Measurements from ENCODE around the gene TP53BP2. TPM values are rescaled to one million over a fixed set of nuclear protein-coding genes. Genes with fewer than 3 reads are reported as not detected.
"Not testable (repeated sequence)": the region's sequence is repeated elsewhere in the genome, so short reads cannot be mapped to it uniquely, and the experiment has no call there.

Gene TP53BP2, protein sequence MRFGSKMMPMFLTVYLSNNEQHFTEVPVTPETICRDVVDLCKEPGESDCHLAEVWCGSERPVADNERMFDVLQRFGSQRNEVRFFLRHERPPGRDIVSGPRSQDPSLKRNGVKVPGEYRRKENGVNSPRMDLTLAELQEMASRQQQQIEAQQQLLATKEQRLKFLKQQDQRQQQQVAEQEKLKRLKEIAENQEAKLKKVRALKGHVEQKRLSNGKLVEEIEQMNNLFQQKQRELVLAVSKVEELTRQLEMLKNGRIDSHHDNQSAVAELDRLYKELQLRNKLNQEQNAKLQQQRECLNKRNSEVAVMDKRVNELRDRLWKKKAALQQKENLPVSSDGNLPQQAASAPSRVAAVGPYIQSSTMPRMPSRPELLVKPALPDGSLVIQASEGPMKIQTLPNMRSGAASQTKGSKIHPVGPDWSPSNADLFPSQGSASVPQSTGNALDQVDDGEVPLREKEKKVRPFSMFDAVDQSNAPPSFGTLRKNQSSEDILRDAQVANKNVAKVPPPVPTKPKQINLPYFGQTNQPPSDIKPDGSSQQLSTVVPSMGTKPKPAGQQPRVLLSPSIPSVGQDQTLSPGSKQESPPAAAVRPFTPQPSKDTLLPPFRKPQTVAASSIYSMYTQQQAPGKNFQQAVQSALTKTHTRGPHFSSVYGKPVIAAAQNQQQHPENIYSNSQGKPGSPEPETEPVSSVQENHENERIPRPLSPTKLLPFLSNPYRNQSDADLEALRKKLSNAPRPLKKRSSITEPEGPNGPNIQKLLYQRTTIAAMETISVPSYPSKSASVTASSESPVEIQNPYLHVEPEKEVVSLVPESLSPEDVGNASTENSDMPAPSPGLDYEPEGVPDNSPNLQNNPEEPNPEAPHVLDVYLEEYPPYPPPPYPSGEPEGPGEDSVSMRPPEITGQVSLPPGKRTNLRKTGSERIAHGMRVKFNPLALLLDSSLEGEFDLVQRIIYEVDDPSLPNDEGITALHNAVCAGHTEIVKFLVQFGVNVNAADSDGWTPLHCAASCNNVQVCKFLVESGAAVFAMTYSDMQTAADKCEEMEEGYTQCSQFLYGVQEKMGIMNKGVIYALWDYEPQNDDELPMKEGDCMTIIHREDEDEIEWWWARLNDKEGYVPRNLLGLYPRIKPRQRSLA
- 10 to 100 TPM; 25.9 to 29.7 (median 29.6) TPM for total RNA-seq
- polyA plus RNA-seq, result 9.8 TPM
- long read RNA-seq, donor 1, full-length matches to known transcripts, result 18 of 31 reads
- long read RNA-seq, donor 1, partial matches to known transcripts, result 11 of 31 reads
- long read RNA-seq, donor 1, other reads (novel, unspliced or antisense), result 2 of 31 reads
- long read RNA-seq, donor 2, full-length matches to known transcripts, result 14 of 22 reads
- long read RNA-seq, donor 2, partial matches to known transcripts, result 5 of 22 reads
- long read RNA-seq, donor 2, other reads (novel, unspliced or antisense), result 3 of 22 reads
- long read RNA-seq, donor 3, full-length matches to known transcripts, result 27 of 46 reads
- long read RNA-seq, donor 3, partial matches to known transcripts, result 16 of 46 reads
- long read RNA-seq, donor 3, other reads (novel, unspliced or antisense), result 3 of 46 reads
- long read RNA-seq, donor 4, full-length matches to known transcripts, result 15 of 26 reads
- long read RNA-seq, donor 4, partial matches to known transcripts, result 5 of 26 reads
- long read RNA-seq, donor 4, other reads (novel, unspliced or antisense), result 6 of 26 reads

DNA sequence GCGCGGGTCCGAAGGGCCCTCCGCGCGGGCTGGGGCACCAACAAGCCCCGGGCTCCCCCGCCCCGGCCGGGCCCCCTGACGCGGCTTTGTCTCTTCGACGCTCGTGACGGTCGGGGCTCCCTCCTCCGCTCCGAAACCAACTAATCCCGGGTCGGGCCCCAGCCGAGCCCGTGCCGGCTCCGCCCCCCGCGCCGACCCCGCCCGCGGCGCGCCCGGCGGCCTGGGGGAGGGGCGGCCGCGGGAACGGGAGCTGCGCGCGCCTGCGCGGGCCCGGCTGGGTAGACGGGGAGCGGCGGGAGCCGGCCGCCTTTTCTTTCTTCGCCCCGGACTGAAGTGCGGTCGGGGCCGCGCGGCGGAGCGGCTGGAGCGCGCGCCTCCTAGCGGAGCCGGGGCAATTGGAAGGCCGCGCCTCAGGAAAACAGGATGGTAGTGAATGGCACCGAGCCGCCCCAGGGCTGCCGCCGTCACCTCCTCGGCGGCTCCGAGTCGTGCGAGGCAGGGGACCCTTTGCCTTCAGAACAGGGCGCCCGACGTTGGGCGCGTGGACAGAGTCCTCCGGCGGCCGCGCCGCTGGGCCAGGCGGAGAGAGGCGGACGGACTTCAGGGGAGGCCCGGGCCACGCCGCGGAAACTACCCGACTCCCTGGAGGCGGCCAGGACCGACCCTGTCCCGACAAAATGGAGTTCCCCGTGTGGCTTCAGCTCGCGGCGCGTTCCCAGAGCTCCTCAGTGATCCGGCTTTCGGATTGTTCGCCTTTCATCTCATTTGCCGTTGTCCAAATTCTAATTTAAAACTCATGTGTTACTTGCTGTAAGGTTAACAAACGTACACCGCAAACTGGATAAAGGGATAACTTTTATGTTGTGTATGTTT, at the start of gene TP53BP2:
TSS of gene TP53BP2 (minus strand) at position 138 of the 873 bp plus-strand sequence. CDS start 267 bp downstream, outside the sequence.
- Histone ChIP-seq H3K27ac (ENCODE audit: low read length) (peak within 1 kb of the TSS; percentile 97), H3K9me3 (ENCODE audit: control insufficient read depth, low read length) (no peaks in the 10 kb centered on the region), H3K27me3 (ENCODE audit: control insufficient read depth, insufficient read depth) (no peaks in the 10 kb centered on the region), H3K4me3 (ENCODE audit: low read length) (peak within 1 kb of the TSS; percentile 66), H3K4me1 (ENCODE audit: control insufficient read depth, insufficient read depth, low read length) (no peaks in the 10 kb centered on the region)
- intact Hi-C loops (cut with DNase I), result no loop called here
- WGBS, result under 1% methylated on average over 107 of the region's 107 CpGs
- peak; percentile 92 to 97 (median 96) for DNase-seq
- ATAC-seq, result peak; percentile 96 to 97

DNA sequence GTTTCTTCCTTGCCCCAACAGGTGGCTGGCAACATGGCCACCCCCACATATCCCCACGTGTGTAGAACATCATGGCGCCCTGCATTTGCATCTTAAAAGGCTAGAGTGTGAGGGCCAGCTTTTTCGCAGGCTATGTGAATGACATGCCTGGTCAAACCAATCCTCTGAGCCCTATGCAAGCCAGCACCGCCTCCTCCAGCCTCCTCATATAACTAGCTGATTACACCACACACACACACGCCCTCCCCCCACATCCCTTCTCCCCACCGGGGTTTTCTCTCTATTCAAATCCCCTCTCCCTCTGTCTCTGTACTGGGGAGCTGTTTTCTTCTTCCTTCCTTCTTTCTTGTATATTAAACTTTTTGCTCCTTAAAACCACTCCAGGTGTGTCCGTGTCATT, 44.7 kb upstream of the TP53BP2 start:
- intact Hi-C loops (cut with DNase I); DNase-seq; H3K4me1 ChIP-seq (ENCODE audit: control insufficient read depth, insufficient read depth, low read length); ATAC-seq; H3K27ac ChIP-seq (ENCODE audit: low read length); H3K4me3 ChIP-seq (ENCODE audit: low read length); H3K9me3 ChIP-seq (ENCODE audit: control insufficient read depth, low read length); H3K27me3 ChIP-seq (ENCODE audit: control insufficient read depth, insufficient read depth): not testable (repeated sequence)
- 70% methylated on average over 6 of the region's 7 CpGs for WGBS

DNA sequence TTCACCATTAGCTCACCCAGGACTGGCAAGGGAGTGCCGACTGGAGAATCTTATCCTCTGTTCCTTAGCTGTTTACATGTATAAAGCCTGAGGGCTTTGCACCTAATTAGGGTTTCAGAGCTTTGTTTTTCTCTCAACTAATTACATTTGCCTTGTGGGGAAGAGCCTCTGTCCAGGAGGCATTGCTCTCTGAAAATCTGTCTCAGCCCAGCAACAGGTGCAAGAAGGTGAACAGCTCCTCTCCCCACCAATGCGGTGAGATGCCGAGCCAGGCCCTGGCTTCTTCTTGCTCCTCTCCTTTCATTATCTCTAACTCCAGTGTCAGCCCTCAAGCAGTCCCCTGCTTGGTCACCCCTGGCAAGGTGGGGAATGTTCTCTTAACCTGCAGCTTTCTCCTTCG, 43.6 kb upstream of the TP53BP2 start:
- H3K27me3 ChIP-seq (ENCODE audit: control insufficient read depth, insufficient read depth); ATAC-seq; H3K27ac ChIP-seq (ENCODE audit: low read length); H3K4me3 ChIP-seq (ENCODE audit: low read length); H3K9me3 ChIP-seq (ENCODE audit: control insufficient read depth, low read length); intact Hi-C loops (cut with DNase I); DNase-seq; H3K4me1 ChIP-seq (ENCODE audit: control insufficient read depth, insufficient read depth, low read length): not testable (repeated sequence)
- 86% methylated on average over 4 of the region's 4 CpGs for WGBS

DNA sequence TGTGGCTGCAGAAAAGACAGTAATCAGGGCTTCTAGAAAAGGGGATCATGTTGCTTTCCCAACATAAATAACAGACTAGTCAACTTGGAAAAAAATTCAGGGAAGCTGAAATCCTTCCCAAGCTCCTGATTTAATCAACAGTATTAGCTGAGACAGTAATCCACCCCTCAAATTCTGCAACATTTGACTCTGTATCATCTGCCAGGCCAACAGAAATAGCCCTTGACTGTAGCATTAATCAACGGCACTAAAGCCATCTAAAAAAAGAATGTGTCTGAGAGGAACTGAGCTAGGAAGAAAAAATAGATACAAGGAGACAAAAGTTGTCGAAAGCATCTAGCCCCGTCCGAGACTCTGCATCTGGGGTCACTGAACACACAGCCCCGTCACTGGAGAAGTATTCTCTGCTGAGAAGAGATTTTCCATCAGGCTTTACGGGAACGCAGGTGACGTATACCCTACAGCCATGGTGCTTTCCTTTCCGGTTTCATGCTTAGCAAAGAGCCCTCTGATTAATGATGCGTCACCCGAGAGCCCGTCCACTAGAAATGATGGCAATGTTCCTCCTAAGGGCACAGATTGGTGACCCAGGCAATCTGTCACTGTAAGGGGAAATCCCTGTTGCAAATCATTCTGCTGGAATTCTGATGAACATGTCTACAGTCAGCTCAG, 42.1 kb upstream of the TP53BP2 start:
- peak in 2 of 3 donors; percentile 32 to 41 for DNase-seq

DNA sequence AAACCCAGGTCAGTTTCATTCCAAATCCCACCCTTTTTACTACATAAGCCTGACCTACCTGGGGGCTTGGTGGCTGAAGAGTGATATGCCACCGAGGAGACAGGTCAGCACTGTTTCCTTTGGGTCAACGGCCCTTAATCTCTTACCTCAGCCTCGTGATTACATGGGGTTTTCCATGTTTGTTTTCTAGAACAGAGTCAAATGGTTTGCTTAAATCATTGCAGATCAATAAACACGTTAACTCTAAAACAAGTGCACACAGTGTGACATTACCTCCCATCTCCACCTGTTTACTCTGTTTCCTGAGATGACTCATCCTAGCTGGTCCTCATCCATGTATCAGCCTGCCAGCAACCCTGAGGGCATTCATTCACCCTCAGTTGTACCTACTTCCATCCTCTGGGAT, 40.8 kb upstream of the TP53BP2 start:
- no peaks in the 10 kb centered on the region for H3K9me3 ChIP-seq (ENCODE audit: control insufficient read depth, low read length)
- H3K27me3 ChIP-seq (ENCODE audit: control insufficient read depth, insufficient read depth), result no peaks in the 10 kb centered on the region
- DNase-seq (no peak), ATAC-seq (peak in 1 of 2 donors; percentile 14)
- WGBS, result 72% methylated on average over 4 of the region's 4 CpGs
- no peaks in the 10 kb centered on the region for H3K4me1 ChIP-seq (ENCODE audit: control insufficient read depth, insufficient read depth, low read length)
- no peak overlapping the region for H3K27ac ChIP-seq (ENCODE audit: low read length)
- H3K4me3 ChIP-seq (ENCODE audit: low read length), result no peak overlapping the region
- intact Hi-C loops (cut with DNase I), result no loop called here

More for the DNA sequence above, 42.1 kb upstream of the TP53BP2 start:
- H3K27me3 ChIP-seq (ENCODE audit: control insufficient read depth, insufficient read depth), result no peaks in the 10 kb centered on the region
- intact Hi-C loops (cut with DNase I), result no loop called here
- no peak overlapping the region for H3K4me3 ChIP-seq (ENCODE audit: low read length)
- H3K27ac ChIP-seq (ENCODE audit: low read length), result peak overlapping the region; percentile 62
- no peaks in the 10 kb centered on the region for H3K9me3 ChIP-seq (ENCODE audit: control insufficient read depth, low read length)
- peak; percentile 84 to 97 for ATAC-seq
- H3K4me1 ChIP-seq (ENCODE audit: control insufficient read depth, insufficient read depth, low read length), result no peaks in the 10 kb centered on the region
- 27% methylated on average over 12 of the region's 12 CpGs for WGBS

DNA sequence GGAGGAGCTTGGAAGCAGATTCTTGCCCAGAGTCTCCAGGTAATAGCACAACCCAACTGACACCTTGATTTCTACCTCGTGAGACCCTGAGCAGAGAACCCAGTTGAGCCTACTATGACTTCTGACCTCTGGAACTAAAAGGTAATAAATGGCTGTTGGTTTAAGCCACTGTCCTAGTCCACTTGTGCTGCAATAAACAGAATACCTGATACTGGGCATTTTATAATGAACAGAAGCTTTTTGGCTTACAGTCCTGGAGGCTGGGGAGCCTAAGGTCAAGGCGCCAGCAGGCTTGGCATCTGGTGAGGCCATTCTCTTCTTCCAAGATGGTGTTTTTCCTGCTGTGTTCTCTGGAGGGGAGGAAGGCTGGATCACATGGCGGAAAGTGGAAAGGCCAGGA, 39.9 kb upstream of the TP53BP2 start:
- Histone ChIP-seq H3K27me3 (ENCODE audit: control insufficient read depth, insufficient read depth) (no peaks in the 10 kb centered on the region), H3K9me3 (ENCODE audit: control insufficient read depth, low read length) (no peaks in the 10 kb centered on the region), H3K27ac (ENCODE audit: low read length) (no peak overlapping the region), H3K4me1 (ENCODE audit: control insufficient read depth, insufficient read depth, low read length) (no peaks in the 10 kb centered on the region), H3K4me3 (ENCODE audit: low read length) (no peak overlapping the region)
- no peak for DNase-seq
- intact Hi-C loops (cut with DNase I), result no loop called here
- no peak for ATAC-seq
- 98% methylated on average over 3 of the region's 3 CpGs for WGBS

DNA sequence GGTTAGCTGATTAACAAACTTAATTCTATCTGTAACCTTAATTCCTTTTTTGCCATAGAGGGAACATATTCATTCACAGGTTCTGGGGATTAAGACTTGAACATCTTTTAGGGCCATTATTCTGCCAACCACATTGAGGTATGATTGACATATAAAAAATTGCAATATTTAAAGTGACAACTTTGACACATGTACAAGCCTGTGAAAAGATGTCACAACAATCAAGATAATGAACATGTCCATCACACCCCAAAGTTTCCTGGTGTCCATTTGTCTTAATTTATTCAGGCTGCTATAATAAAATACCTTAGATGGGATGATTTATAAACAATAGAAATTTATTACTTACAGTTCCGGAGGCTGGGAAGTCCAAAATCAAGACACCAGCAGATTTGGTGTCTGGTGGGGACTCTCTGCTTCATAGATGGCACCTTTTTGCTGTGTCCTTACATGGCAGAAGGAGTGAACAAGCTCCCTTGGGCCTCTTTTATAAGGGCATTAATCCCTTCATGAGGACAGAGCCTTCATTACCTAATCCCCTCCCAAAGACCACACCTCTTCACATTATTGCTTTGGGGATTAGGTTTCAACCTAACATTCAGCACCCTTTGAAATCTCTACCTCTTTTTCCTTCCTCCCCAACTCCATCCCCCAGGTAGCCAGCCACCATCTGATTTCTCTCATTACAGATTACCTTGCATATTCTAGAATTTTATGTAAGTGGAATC, 33.0 kb upstream of the TP53BP2 start:
- Histone ChIP-seq H3K9me3 (ENCODE audit: control insufficient read depth, low read length) (no peaks in the 10 kb centered on the region), H3K4me3 (ENCODE audit: low read length) (no peak overlapping the region), H3K27me3 (ENCODE audit: control insufficient read depth, insufficient read depth) (no peaks in the 10 kb centered on the region), H3K27ac (ENCODE audit: low read length) (no peak overlapping the region), H3K4me1 (ENCODE audit: control insufficient read depth, insufficient read depth, low read length) (no peaks in the 10 kb centered on the region)
- ATAC-seq (no peak), DNase-seq (no peak)
- intact Hi-C loops (cut with DNase I), result no loop called here
- 98% methylated on average over 1 of the region's 1 CpG for WGBS

DNA sequence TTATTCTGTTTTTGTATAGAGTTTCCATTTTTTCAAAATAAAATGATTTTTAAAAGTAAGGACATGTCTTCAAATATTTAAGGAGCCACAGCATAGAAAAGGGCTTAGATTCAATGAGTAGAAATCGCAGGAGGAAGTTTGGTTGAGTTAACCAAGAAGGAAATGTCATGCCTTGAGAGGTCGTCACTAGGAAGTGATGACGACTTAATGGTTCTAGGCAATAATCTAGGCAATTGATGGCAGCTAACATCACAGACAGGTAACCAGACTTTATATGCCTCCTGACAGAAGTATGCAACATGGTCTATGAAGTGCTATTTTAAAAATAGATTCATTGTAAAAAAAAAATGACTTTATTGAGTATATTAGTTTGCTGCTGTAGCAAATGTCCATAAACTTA, 32.1 kb upstream of the TP53BP2 start:
- 62% methylated on average over 3 of the region's 3 CpGs for WGBS
- Histone ChIP-seq H3K4me3 (ENCODE audit: low read length) (no peak overlapping the region), H3K27ac (ENCODE audit: low read length) (no peak overlapping the region), H3K4me1 (ENCODE audit: control insufficient read depth, insufficient read depth, low read length) (no peaks in the 10 kb centered on the region), H3K9me3 (ENCODE audit: control insufficient read depth, low read length) (no peaks in the 10 kb centered on the region), H3K27me3 (ENCODE audit: control insufficient read depth, insufficient read depth) (no peaks in the 10 kb centered on the region)
- intact Hi-C loops (cut with DNase I), result no loop called here
- ATAC-seq (no peak), DNase-seq (no peak)

DNA sequence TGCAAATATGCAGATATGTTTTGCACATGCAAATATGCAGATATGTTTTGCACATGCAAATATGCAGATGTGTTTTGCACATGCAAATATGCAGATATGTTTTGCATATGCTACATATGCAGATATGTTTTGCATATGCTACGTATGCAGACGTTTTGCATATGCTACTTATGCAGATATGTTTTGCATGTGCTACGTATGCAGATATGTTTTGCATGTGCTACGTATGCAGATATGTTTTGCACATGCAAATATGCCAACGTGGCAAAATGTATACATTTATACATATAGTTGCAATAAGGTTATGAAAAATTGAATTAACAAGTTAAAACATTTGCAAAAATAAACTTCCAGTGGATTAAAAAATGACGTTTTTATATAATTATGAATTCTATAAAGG, 30.8 kb upstream of the TP53BP2 start:
- Histone ChIP-seq H3K9me3 (ENCODE audit: control insufficient read depth, low read length) (no peaks in the 10 kb centered on the region), H3K4me3 (ENCODE audit: low read length) (no peak overlapping the region), H3K27ac (ENCODE audit: low read length) (no peak overlapping the region), H3K27me3 (ENCODE audit: control insufficient read depth, insufficient read depth) (no peaks in the 10 kb centered on the region), H3K4me1 (ENCODE audit: control insufficient read depth, insufficient read depth, low read length) (no peaks in the 10 kb centered on the region)
- DNase-seq (no peak), ATAC-seq (no peak)
- intact Hi-C loops (cut with DNase I), result no loop called here
- 72% methylated on average over 6 of the region's 6 CpGs for WGBS

All from right cardiac atrium (tissue), 5 donors.